HG03442 (cell line): ENCODE measurements around the gene SLC4A2.

ENCODE experiments used
- ATAC-seq: cut with Tn5 transposase; IDR thresholded peaks from one replicate; pipeline ENCODE4 v1.9.1; 2021; ENCODE audit warnings: mild to moderate bottlenecking, moderate library complexity; ENCODE audit not compliant: unreplicated experiment

The SLC4A2 gene

DNA sequence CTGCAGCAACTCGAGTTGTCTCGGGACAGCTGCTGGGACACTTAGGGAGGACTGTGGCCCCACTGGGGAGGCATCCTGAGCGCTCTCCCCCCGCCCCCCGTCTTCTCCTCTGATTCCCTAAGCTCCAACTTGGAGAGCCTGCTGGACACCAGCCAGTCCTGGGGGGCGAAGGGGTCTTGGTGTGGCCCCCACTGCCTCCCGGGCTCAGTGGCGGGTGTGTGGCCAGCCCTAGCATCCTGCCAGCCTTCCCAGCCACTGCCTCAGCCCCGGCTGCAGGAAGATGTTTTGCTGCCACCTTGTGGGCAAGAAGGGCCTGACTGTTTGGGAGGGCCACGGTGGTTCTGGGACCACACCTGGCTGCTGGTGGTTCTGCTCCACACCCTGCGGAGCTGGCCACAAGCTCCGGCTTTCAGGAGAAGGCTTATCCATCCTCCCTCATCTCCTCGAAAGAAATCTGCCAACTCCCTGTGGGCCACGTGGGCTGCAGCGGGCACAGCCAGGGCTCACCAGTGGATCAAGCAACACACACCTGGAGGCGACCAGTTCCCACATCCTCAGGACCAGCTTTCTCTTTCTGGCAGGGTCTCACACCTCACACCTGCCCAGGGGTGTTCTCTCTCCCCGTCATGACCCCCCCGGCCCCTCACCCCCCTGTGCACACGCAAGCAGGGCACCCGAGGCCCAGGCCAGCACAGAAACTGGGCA is 51.7 kb downstream of the SLC4A2 start:
- ATAC-seq: peak; percentile 53

DNA sequence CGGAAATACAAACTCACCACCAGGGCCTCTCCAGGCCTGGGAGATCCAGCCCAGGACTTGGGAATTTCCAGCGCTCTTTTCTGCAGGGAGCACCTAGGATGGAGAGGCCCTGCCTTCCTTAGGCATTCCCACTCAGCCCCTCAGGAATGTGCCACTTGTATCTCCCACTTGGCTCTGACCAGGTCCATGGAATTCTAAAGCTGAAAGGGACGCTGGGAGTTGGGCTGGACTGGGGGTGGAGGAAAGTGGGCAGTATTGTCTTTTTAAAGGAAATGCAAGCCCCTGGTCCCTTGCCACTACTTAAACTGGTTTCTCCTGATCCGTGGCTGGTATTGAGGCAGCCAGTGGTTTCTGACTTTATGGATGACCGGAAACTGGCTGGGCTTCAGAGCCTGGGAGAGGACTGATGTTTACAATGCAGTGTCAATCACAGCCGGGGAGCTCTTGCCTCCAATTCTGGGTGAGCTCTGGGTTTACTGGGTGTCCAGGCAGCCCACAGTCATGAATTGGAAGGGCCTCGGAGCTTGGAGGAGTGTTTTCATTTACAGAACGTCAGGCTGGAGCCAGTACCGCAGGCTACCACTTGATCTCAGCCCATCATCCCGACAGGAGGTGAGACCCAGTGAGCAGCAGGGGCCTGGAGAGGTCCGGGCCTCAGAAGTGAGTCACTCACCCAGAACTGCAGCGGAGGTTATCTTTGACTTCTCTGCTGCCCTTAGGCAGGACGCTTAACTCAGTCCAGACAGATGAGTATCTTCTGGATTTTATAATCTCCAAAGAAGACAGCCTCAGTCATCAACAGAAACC is 54.2 kb downstream of the SLC4A2 start:
- ATAC-seq: no peak

DNA sequence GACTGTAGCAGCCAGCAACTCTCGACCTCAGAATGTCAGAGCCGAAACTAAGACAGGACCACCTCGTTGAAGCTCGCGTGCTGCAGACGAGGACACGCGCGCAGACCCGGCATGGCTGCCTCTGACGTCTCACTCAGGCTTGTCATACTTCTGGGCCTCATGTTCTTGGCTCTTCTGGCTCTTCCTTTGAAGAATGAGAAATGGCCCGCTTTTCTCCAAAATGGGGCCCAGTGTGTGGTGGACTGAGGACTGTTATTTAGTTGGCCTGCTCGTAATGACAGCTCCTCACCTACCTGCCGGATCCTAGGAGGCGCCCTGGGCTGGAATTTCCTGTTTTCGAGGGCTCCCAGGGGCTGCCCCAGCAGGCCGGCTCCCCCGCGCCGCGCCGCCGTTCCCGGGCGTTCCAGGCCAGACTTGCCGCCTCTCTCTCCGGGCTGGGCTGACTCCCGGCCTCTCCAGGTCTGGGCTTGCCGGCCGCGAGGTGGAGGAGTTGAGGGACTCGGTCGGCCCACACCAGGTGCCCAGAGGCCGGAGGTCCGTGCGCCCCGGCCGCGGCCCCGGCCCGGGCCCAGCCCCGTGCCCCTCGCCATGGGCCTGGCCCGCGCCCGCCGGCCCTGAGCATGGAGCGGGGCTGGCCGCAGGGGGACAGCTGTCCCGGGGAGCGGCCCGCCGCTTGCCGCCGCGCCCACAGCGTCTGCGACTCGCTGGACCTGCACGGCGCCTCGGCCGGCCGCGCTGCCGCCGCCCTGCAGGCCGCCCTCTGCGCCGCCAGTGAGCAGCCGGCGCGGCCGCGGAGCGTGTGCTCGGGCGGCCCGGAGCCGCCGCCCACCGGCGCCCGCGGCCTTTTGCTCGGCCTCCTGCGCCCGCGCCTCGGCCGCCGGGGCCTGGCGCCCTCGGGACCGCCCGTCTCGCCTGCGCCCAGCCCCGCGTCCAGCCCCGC is 55.0 kb downstream of the SLC4A2 start:
- ATAC-seq: no peak

DNA sequence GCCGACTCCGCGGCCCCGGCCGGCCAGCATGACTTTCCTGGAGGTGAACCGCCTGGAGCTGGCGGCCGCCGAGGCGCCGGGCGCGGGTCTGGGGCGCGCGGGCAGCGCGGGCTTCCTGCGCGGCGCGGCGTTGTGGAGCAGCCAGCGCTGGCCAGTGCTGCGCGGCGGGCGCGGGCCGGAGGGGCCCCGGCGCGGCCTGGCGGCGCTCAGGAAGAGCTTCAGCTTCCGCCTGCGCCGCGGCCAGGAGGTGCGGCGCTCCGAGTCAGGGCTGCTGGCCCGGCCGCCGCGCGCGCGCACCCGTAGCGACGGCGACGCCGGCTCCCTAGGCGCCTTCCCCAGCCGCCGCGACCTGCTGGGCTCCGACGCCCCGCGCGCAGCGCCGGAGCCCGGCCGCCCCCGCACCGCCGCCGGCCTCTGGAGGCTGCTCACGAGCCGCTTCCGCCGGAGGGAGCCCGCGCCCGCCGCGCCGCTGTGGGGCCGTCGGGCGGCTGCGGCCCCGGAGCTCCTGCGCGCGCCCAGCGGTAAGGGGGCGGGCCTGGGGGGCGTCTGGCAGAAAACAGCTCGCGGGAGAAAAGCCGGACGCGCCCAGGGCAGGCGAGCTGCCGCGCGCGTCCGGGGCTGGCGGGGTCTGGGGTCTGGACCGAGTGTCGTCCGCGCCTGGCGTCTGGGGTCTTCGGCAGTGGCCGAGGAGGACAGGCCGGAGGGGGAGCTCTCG is 55.9 kb downstream of the SLC4A2 start:
- ATAC-seq: no peak

DNA sequence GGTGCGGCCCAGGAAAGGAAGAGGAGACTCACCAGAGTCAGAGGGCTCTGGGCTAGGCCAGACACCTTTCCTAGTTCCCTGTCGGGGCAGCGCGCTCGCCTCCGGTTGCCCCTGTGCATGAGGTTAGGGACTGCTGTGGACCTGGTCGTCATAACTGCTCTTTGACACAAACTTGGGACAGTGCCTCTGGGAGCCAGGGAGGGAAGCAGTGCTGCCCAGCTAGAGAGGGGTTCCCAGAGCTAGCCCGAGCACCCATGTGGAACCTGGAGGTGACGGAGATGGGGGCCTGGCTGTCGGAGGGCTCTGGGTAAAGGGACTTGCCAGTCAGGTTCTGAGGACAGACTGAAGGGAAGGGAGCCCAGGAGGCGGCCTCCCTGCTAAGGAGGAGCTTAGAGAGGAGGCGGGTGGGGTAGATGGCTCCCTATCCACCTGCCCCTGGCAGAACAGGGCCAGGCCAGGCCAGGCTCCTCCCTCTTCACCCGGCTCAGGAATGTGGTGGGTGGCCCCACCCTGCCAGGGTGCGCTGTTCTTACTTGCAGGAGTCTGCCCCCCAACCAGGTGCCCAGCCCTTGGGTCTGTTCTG is 56.5 kb downstream of the SLC4A2 start:
- ATAC-seq: no peak

DNA sequence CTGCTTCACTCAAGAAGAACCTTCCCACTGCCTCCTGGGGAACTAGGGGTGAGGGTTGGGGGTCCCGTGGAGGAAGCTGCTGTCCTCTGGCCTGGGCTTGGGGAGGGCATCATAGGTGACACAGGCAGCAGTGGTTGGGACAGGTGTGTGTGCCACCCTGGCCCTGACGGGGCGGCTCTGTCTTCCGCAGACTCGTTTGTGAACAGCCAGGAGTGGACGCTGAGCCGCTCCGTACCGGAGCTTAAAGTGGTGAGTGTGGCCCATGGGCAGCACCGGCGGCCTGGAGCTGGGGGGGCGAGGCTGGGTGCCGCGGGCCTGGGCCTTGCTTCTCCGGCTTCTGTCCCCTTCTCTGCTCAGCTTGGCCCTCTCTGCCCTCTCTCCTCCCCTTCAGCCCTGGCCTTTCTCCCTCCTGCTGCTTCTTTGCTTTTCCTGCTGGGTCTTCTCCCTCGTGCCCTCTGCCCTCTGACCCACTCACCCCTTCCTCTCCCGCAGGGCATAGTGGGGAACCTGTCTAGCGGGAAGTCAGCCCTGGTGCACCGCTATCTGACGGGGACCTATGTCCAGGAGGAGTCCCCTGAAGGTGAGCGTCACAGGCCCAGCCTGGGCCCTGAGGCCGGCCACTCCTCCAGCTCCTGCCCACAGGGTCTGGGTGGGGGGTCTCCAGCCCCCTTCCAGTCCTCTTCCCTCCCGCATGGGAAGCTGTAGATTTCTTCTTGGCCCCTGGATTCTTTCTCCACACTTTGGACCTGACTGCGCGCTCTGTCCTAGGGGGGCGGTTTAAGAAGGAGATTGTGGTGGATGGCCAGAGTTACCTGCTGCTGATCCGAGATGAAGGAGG is 57.4 kb downstream of the SLC4A2 start:
- ATAC-seq: no peak

DNA sequence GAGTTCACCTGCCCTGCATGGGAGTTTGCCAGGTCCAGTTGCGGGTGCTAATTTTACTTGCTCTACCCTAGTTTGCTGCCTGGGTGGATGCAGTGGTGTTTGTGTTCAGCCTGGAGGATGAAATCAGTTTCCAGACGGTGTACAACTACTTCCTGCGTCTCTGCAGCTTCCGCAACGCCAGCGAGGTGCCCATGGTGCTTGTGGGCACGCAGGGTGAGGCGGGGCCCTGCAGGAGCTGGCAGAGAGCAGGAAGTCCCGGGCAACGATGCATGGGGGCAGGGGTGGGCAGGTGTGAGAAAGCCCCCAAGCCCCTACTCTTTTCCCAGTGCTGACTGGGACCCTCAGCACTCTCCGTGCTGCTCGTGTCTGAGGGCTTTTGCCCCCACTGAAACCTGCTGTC is 58.2 kb downstream of the SLC4A2 start:
- no peak for ATAC-seq

DNA sequence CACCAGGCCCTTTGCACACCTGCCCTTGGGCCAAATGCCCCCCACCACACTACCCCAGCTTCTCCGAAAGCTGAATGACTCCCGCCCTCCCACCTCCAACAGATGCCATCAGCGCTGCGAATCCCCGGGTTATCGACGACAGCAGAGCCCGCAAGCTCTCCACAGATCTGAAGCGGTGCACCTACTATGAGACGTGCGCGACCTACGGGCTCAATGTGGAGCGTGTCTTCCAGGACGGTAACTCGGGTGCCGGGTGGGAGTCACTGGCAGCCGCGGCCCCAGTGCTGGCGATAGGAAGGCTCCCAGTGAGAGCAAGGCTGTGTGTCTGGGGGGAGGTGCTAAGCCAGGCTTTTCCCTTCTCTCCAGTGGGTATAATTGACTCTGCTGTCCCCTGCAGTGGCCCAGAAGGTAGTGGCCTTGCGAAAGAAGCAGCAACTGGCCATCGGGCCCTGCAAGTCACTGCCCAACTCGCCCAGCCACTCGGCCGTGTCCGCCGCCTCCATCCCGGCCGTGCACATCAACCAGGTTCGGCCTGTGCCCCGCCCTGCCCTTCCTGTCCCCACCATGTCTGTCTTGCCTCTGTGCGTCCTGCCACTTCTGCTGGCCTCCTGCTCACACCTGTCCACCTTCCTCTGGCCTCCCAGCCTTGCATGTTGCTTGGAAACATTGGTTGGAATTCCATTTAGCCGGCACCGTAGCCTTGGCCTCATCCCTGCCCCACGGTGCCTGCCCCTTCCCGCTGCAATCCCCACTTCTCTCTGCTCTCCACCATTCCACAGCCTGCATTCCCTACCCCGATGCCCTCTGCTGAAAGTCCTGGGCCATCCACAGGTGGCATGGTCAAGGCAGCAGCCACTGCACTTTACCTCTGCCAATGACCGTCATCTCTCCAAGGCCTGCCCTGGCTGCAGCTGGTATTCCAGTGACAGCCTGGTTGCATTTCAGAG is 59.0 kb downstream of the SLC4A2 start:
- no peak for ATAC-seq

DNA sequence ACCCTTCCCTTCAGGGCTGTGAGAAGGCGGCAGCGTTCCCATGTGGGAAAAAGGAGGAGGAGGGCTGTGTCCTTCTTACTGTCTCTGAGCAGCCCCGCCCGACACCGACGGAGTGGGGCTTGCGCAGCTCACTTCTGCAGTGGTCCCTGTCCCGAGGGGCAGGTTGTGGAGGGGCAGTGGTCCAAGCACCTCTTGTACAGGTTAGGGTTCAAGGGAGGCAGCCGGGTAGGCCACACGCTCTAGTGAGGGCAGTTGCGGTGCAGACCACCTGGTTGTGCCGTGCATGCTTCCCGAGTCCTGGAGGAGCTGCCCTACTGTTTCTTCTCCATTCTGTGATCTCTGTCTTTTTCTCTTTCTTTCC is 59.6 kb downstream of the SLC4A2 start:
- ATAC-seq: no peak

DNA sequence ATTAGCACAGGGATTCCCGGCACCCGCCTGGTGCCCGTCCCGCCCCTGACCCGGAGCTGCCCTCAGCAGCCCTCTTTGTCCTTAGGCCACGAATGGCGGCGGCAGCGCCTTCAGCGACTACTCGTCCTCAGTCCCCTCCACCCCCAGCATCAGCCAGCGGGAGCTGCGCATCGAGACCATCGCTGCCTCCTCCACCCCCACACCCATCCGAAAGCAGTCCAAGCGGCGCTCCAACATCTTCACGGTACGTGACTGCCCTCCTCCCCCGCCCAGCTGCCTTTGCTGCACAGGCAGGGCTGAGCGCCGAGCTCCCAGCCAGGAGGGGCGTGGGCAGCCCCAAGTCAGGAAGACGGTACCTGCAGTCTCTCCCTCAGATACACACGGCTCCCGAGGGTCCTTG is 60.5 kb downstream of the SLC4A2 start:
- ATAC-seq: no peak

DNA sequence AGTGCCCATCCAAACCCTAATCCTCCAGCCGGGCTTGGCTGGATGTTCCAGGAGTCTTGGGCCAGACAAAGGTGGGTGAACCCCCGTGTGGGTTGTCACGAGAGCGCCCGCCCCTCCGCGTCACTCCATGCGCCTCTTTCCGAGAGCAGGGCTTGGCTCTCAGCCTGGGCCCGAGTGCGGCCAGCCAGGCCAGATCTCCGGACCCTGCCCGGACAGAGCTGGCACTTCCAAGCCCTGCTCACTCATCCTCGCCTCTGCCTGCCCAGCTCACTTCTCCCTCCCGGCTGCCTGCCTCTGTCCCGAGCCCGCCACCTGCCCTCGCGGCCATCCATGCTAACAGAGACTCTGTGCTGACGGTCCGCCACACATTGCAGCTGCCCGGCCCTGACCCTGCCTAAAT is 61.5 kb downstream of the SLC4A2 start:
- no peak for ATAC-seq

DNA sequence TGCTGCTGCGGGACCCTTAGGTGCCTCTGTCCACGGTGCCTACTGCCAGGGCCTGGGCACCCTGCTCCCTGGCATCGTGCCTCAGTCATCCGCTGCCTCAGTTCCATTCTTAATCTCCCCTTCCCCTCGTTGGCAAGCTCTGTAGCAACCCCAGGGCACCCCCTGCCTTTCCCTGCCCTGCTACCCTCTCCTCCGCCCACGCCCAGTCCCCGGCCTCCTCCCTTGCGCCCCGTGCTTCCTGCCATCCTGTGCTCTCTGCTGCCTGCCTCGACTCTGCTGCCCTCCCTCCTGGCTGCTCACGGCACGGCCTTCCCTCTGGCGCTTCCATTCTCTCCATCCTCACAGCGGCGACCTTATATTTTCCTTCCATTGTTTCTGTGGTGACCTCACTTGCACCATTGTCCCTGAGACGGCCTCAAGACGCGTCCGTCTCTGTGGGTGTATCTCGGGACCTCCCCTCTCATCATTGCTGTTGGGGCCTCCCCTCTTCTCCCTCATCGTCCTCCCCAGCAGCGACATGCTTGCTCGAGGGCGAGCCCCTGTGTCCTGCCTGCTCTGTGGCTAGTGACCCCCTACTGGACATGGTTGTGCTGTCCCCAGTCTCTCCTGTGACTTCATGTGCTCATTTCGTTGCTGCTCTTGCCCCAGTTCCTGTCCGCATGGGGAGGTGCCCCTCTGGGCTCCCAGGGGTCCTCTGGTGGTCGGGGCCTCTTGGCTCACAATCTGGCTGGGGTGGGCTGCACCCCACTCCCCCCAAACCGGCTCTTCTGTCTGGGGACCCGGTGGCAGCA is 62.2 kb downstream of the SLC4A2 start:
- ATAC-seq: no peak

DNA sequence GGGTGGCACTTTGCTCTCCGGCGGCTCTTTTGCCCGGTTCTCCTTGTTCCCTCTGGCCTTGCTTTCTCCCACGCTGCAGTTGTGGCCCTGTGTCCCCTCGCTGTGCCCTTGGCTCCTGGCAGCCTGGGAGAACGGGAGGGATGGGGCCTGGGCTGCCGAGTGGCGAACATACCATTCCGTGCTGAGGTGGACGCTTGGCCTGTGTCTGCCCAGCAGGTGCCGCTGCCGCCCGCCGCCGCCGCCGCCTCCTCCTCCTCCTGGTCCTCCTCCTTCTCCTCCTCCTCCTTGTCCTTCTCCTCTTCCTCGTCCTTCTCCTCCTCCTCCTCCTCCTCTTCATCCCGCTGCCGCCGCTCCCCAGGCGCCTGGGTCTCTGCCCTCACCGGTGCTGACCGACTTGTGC is 62.9 kb downstream of the SLC4A2 start:
- ATAC-seq: no peak

DNA sequence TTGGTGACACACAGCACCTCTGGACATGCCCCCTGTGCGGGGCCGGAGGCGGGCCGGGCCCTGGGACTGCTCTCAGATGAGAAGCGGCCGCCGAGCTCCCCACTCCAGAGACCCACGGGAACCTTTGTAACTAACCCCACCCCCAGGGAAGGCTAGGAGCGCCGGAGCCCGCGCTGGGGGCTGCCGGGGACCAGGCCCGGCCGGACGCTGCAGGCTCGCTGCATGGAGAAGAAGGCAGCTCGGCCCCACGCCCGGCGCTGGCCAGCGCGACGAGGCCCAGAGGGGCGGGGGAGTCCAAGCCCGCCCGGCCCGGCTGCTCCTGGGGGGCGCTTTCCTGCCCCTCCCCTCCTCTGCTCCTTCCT is 63.4 kb downstream of the SLC4A2 start:
- no peak for ATAC-seq

DNA sequence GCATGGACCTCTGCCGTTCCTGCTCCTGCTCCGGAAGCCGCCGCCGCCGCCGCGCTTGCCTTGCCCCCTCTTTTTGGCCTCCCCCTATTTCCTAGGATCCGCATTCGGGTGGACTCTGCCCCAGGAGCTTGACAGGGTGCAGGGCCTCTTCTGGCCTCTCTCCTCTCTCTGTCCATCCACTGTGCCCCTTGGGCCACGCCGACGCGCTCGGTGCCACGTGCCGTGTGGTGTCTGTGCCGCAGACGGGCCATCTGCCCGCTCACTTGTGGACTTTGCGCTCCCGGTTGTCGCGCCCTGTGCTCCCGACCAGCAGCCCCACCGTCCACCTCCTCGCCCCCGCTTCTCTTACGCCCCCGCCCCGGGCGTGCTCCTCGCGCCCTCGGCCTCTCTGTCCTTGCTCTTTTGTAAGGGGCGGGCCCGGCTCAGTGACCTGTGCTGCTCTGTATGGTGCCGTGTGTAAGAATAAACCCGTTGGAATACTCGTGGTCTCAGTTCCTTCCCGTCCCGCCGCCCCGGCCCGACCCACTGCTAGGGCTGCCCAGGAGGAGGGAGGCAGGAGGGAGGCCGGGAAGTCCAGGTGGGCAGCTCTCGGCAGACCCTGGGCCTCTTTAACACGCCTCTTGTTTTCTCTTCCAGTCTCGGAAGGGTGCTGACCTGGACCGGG is 63.9 kb downstream of the SLC4A2 start:
- no peak for ATAC-seq

DNA sequence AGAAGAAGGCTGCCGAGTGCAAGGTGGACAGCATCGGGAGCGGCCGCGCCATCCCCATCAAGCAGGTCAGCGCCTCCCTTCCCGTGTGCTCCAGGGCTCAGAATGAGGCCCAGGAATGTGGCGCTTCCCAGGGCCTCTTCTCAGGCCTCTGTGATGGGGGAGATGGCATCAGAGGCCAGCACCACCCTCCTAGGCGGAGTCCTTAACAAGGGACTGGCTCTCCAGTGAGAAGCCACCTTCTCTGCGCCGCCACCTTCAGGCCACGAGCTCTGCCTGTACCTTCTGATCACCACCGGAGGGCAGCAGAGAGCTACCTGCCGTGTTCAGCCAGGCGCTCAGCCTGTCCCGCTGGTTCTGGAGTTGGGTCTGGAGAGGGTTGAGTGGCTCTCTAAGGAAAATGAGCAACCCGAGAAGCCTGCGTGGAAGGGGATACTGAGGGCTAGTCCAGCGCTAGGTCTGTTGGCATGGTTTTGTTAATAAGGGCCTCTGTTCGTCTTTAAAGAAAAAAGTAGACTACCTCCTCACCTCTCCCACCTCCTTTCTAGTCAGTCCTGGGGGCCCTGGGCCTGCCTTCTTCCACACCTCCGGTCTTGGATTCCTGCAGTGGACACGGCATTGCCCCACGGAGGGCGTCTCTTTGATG is 64.6 kb downstream of the SLC4A2 start:
- ATAC-seq: peak; percentile 92

DNA sequence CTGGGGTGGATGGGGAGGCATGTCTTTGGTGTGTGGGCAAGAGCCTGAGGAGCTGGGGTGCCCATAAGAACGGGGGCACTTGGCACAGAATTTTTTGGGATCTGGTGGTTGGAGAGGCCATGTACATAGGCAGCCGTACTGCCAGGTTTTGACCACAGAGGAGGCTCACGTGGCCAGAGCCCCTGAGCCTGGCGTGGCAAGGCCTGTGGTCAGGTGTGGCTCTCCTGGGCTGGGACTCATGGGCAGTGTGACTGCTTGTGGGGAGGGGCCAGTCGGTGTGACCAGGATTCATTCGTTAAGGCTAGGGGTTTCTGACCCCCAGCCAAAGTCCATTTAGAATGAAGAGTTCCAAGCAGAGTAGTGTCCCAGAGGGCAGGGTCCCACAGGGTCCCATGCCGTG is 65.1 kb downstream of the SLC4A2 start:
- no peak for ATAC-seq
